ENCODE data around the gene PKNOX2.

Gene PKNOX2

DNA sequence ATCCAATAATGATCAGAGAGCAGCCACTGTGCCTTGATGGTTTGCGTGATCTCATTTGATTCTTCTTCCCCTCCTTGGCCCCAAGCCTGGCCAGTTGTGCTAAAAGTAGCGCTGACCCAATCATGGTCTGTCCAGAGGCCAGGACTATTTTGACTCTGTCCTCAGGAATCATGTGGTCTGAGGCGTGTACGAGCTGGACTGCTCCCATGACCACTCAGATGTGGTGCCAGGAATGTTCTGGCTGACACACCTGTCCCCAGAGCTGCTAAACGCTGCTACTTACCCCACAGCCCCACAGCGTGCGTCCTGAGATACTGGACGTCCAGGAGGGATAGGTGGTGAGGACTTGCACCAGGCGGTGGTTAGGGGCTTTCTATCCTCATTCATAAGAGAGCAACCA is 261.1 kb downstream of the PKNOX2 start:
- Histone ChIP-seq H3K4me3 (ENCODE audit: low read depth in 1 of 2, low read length in 1 of 2) (no peak overlapping the region), H3K4me1 (ENCODE audit: control insufficient read depth in 1 of 2, insufficient read depth in 1 of 2, low read depth in 1 of 2, low read length in 1 of 2) (no peaks in the 10 kb centered on the region), H3K9me3 (no peaks in the 10 kb centered on the region), H3K36me3 (no peaks in the 10 kb centered on the region), H3K27me3 (peaks cover 4% of the 10 kb centered on the region), H3K27ac (no peak overlapping the region)
- TF ChIP-seq, protein P1, sequence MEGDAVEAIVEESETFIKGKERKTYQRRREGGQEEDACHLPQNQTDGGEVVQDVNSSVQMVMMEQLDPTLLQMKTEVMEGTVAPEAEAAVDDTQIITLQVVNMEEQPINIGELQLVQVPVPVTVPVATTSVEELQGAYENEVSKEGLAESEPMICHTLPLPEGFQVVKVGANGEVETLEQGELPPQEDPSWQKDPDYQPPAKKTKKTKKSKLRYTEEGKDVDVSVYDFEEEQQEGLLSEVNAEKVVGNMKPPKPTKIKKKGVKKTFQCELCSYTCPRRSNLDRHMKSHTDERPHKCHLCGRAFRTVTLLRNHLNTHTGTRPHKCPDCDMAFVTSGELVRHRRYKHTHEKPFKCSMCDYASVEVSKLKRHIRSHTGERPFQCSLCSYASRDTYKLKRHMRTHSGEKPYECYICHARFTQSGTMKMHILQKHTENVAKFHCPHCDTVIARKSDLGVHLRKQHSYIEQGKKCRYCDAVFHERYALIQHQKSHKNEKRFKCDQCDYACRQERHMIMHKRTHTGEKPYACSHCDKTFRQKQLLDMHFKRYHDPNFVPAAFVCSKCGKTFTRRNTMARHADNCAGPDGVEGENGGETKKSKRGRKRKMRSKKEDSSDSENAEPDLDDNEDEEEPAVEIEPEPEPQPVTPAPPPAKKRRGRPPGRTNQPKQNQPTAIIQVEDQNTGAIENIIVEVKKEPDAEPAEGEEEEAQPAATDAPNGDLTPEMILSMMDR (IDR thresholded peaks at IDR 0.05): no peak

DNA sequence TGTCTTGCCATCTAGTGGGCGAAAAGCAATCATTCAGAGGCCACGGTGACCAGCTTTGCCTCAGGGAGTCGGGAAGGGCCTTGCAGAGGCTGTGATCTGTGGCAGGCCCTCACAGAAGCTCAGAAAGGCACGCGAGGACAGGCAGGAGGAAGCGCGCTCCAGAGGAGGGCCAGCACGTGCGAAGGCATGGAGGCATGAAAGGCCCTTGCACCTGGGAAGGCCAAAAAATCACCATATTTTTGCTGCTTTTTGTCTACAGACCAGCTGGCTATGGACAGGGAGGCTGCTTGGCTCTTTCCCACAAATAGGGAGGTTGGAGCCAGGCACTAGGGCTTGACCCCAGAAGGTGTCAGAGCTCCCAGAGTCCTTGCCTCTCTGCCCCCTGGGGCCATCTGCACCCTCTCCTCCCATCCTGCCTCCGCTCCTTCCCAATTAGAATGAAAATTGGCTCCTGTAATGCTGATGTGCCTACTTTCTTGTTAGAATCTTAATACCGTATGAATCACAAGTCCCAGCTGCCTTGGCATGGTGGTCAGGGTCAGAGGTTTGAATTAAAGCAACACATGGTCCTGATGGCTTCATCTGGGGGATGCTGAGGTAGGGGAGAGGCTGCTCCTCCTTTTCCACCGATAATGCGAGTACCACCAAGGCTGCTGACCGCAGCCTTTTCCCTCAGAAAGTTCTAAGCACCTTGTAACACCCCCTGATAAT is 262.4 kb downstream of the PKNOX2 start:
- H3K36me3 ChIP-seq: no peaks in the 10 kb centered on the region
- peaks cover 4% of the 10 kb centered on the region for H3K27me3 ChIP-seq
- no peaks in the 10 kb centered on the region for H3K9me3 ChIP-seq
- no peaks in the 10 kb centered on the region for H3K4me1 ChIP-seq (ENCODE audit: control insufficient read depth in 1 of 2, insufficient read depth in 1 of 2, low read depth in 1 of 2, low read length in 1 of 2)
- no peak overlapping the region for H3K27ac ChIP-seq
- TF ChIP-seq, protein P1 (IDR thresholded peaks at IDR 0.05): no peak
- H3K4me3 ChIP-seq (ENCODE audit: low read depth in 1 of 2, low read length in 1 of 2): no peak overlapping the region

DNA sequence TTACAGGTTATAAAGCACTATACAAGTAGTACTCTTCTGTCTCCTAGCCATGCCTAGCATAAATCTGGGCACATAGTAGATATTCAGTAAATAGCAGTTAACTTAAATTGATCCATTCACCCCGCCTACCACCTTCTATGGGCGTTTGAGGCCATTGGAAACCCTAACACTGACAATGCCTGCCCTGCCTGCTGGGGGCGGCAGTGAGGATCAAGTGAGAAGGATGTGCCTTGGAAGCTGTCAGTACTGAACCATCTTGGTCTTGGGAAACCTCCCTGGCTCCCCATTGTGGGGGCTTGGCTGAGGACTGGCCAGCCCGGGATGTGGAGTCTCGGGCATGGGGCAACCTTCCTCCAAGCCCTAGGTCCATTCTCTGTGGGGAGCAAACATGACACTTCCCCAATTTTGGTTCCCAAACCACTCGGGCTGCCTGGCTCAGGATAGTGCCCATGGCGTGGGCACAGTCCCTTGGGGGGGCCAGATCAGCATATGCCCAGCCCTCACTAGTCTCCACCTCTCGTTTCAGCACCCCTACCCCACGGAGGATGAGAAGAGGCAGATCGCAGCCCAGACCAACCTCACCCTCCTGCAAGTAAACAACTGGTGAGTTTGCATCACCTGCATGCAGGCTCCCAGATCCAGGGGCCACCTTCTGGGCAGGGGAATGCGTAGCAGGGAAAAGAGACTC is 264.1 kb downstream of the PKNOX2 start:
- H3K36me3 ChIP-seq: no peaks in the 10 kb centered on the region
- peaks cover 8% of the 10 kb centered on the region for H3K27me3 ChIP-seq
- no peaks in the 10 kb centered on the region for H3K9me3 ChIP-seq
- no peak overlapping the region for H3K4me3 ChIP-seq (ENCODE audit: low read depth in 1 of 2, low read length in 1 of 2)
- no peaks in the 10 kb centered on the region for H3K4me1 ChIP-seq (ENCODE audit: control insufficient read depth in 1 of 2, insufficient read depth in 1 of 2, low read depth in 1 of 2, low read length in 1 of 2)
- H3K27ac ChIP-seq: no peak overlapping the region
- TF ChIP-seq, protein P1 (IDR thresholded peaks at IDR 0.05): no peak

DNA sequence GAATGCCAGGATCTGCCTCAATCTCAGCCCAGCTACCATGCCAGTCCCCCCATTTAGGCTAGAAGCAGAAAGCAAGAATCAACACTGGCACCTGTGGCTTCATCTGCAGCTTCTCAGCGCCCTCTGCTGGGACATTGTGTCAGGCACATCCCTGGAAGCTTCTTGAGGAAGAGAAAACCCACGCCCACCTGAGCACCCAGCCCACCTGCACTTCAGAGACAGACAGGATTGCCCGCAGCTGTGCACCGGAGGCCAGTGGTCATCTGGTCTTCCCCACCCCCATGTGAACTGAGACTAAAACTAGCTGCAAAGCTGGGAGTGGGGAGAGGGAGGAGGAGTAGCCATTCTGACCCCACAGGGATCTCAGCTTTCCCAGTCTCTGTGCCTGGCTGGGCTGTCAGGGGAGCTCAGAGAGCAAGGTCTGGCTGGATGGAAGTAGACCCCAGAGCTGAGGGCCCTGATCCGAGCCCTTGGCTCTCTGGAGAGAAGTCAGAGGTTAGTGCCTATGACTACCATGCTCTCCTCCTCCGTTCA is 264.7 kb downstream of the PKNOX2 start:
- H3K4me1 ChIP-seq (ENCODE audit: control insufficient read depth in 1 of 2, insufficient read depth in 1 of 2, low read depth in 1 of 2, low read length in 1 of 2): no peaks in the 10 kb centered on the region
- H3K27ac ChIP-seq: no peak overlapping the region
- no peaks in the 10 kb centered on the region for H3K9me3 ChIP-seq
- TF ChIP-seq, protein P1 (IDR thresholded peaks at IDR 0.05): no peak
- H3K4me3 ChIP-seq (ENCODE audit: low read depth in 1 of 2, low read length in 1 of 2): no peak overlapping the region
- H3K27me3 ChIP-seq: peaks cover 9% of the 10 kb centered on the region
- no peaks in the 10 kb centered on the region for H3K36me3 ChIP-seq

DNA sequence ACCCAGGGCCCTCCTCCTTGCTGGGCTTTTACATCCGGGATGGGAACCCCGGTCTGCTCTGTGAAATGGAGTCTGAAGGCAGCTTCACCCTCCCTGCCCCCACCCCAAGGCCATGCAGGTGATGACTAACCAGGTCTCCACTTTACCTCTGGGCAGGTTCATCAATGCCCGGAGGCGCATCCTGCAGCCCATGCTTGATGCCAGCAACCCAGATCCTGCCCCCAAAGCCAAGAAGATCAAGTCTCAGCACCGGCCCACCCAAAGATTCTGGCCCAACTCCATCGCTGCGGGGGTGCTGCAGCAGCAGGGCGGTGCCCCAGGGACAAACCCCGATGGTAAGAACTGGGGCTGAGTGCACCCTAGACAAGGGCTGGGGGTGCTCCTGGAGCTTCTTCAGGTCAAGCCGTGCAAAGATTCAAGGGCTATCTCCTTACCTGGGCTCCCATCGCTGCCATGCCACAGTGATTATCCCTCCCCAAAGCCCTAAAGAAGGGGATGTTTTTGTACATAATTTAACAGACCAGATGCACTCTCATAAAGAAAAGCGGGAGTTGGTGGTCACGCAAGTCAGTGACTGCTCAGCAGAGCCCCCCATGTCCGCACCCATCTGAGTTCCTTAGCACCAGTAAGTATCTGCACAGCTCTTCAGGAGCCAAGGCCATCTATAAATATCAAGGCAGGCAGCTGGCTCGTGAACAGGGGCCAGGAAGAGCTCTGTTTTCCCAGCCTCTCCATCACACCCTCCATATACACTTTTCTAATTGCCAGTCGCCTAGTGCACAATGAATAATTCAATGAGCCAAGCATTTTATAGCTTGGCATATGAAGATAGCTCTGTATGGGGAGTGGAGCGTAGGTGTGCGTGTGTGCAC is 265.5 kb downstream of the PKNOX2 start:
- Histone ChIP-seq H3K36me3 (no peaks in the 10 kb centered on the region), H3K4me1 (ENCODE audit: control insufficient read depth in 1 of 2, insufficient read depth in 1 of 2, low read depth in 1 of 2, low read length in 1 of 2) (no peaks in the 10 kb centered on the region), H3K27me3 (peaks cover 9% of the 10 kb centered on the region), H3K27ac (no peak overlapping the region), H3K4me3 (ENCODE audit: low read depth in 1 of 2, low read length in 1 of 2) (no peak overlapping the region), H3K9me3 (no peaks in the 10 kb centered on the region)
- TF ChIP-seq, protein P1 (IDR thresholded peaks at IDR 0.05): no peak
